HG03571 (cell line): ENCODE results near the gene PAGE3.

Experiments used
- ATAC-seq: cut with Tn5 transposase; IDR thresholded peaks from one replicate; pipeline ENCODE4 v1.9.1; 2021; ENCODE audit not compliant: unreplicated experiment

PAGE3 gene, protein sequence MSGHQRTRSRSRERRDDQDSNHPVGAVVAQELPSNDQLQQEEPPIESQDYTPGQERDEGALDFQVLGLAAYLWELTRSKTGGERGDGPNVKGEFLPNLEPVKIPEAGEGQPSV

DNA sequence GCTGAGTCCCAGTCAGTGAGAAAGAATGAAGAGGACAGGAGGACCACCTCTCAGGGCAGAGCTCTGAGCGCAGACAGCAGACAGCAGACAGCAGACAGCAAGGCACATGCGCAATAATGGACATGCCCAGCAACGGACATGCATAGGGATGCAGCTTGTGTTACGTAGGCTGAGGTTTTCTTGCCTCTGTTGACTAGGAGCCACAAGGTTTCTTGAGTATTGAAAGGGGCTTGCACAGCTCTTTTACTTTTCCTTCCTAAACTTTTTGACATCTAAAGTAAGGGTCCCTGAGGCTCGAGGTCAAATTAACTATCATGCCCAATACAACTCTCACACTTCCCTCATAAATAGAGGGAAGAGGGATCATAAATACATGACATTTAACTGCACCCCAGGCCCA, at the start of gene PAGE3:
Gene PAGE3 (minus strand): TSS at position 101 of the 400 bp plus-strand sequence. CDS start 1,013 bp downstream, outside the sequence.
- no peak for ATAC-seq

DNA sequence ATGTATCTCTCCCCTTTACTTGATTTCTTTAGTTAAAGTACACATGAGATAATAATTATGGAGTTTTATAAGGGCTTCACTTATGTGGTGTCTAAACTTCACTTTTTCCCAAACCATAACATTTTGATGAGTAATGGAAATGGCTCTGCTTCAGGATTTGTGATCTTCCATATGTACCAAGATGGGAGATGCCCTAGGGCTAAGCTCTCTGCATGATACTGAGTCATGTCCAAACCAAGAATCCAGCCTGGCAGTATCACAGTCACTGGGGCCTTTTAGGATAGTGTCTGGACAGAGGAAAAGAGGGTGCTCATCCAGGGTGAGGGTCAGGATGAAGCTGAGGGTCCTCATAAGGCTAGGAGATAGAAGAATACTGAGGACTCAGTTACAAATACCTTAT, 47.9 kb upstream of the PAGE3 start:
- no peak for ATAC-seq

GRCh38 chrX:55290963-55291362, 26.2 kb upstream of the PAGE3 start:
- no peak for ATAC-seq

DNA sequence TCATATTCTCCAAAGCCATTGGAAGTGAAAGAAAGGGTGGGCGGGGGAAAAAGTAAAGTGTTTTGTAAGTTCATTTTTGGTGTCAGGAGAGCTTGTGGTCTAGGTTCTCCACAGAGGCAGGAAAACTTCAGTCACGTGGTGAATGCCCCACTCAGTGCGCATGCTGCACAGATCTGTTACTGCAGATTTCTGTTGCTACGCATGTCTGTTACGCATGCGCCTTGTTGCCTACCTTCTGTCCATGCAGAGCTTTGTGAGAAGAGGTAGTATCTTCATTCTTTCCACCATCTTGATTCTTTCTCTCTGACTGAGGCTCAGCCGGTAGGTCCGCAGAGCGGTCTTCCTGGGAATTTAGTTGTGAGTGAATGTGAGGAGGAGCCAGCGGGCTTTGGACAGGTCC, 15.1 kb upstream of the PAGE3 start:
- no peak for ATAC-seq

GRCh38 chrX:55260806-55261205, 3.9 kb downstream of the PAGE3 start:
- no peak for ATAC-seq

- no peak for ATAC-seq
Measured at GRCh38 chrX:55253528-55253927, 11.2 kb downstream of the PAGE3 start.

GRCh38 chrX:55240788-55241340, 23.9 kb downstream of the PAGE3 start:
- no peak for ATAC-seq

DNA sequence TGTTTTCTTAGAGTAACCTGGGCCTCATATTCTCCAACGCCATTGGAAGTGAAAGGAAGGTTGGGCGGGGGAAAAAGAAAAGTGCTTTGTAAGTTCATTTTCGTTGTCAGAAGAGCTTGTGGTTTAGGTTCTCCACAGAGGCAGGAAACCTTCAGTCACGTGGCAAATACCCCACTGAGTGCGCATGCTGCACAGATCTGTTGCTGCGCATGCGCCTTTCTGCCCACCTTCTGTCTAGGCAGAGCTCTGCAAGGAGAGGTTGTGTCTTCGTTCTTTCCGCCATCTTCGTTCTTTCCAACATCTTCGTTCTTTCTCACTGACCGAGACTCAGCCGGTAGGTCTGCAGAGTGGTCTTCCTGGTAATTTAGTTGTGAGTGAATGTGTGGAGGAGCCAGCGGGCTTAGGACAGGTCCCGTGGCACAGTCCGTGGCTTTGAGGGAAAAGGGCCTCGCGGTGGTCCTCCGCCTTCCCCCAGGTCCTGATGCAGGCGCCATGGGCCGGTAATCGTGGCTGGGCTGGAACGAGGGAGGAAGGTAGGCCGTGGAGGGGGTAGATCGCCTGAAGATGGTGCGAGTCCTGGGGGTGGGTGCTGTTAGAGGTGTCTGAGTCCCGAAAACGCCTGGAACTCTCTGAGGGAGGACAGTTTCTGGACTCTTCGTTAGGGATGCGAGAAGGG, 44.5 kb downstream of the PAGE3 start, which contains the start of gene PAGE5:
Gene PAGE5 (plus strand): TSS at position 228 of the 676 bp plus-strand sequence. CDS start 1,037 bp downstream, outside the sequence.
- no peak for ATAC-seq

GRCh38 chrX:55213381-55213780, 51.3 kb downstream of the PAGE3 start:
- no peak for ATAC-seq

GRCh38 chrX:55210931-55211677, 53.6 kb downstream of the PAGE3 start:
- ATAC-seq: no peak
